Suppressor macrophage treated with lipopolysaccharide for 1 hour (primary cell): ENCODE data around the gene ZNF75A.

Experiments used
- DNase-seq, 3 donors: peaks; one replicate each; pipeline ENCODE4 v3.0.0-alpha.2; 2020 to 2022

Gene ZNF75A

GRCh38 chr16:3289998-3290673 is 15.2 kb upstream of the ZNF75A start:
- DNase-seq = no peak

DNA sequence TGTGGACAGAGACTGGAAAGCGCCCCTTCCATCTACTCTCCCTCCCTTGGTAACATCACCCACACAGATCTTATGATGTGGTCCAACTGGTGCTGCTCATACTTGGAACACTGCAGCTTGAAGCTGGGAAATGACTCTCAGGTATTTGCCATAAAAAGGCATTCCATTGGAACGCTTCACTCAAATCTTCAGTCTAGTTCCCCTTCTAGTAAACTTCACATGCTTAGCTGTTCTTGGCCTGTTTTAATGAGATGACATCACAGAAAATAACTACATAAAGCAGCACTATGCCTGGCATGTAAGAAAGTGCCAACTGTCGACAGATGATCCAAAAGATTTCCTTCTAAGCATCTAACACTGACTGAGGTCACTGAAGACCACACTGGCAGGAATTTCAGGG is 12.7 kb upstream of the ZNF75A start:
- no peak for DNase-seq

GRCh38 chr16:3295209-3295608 is 10.1 kb upstream of the ZNF75A start:
- no peak for DNase-seq

DNA sequence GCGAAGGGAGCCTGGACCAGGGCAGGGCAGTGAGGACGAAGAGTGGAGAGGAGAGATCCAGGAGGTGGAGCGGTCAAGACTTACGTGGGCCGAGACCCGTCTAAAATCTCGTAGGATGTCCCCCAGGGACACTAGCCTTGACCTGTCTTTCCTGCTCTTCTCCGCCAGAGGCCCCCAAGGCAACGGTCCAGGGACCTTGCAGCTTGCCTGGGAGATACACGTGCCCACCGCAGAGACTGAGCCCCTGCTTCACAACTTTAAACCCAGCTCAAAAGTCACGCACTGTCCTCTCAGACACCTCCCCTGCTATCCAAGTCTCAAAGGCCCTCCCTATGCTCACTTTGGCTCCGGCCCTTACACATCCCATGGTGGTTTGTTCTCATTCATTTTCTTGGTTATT is 9.5 kb upstream of the ZNF75A start:
- DNase-seq = no peak

GRCh38 chr16:3304370-3304769 is 927 bp upstream of the ZNF75A start:
- DNase-seq = peak; percentile 11 to 62 (median 51)

GRCh38 chr16:3306078-3306477 is 781 bp downstream of the ZNF75A start:
- DNase-seq = no peak

GRCh38 chr16:3311496-3311895 is 6.2 kb downstream of the ZNF75A start:
- no peak for DNase-seq

- peak in 1 of 3 donors; percentile 5 for DNase-seq
Measured at GRCh38 chr16:3317315-3317999, 12.2 kb downstream of the ZNF75A start.

DNA sequence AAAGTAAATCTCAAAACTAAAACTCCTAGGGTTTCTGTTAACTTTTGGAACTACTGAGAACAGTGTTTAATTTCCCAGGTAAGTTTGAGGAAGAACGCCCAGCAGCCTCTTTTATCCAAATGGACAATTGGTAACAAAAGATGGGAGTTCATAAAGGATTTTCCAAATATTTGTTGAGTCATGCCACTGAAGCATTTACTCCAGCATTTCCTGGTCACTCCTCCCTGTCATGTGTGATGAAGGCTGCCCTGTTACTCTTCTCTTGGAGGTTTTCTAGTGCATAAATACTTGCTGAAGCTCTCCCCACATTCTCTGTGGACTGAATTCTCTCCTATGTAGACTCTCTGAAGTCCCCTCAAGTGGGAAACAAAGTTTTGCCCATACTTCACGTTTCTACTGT is 16.5 kb downstream of the ZNF75A start:
- no peak for DNase-seq

DNA sequence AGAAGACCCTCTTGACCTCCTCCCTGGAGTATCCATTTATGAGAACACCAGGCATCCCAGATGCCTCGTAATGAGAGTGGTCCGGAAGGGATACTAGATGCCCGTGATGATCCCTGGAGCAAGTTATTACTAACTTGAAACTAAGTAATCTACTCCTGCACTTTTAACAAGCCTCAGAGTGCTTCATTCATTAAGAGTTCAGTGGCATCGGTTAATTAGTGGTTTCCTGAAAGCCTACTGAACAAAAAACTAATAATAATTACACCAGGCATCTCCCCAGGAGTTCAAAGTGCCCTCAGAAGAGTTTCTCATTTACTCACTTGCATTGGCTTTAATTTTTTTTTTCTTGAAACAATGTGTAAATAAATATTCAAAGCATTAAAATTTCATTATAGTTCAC is 22.2 kb downstream of the ZNF75A start:
- no peak for DNase-seq

GRCh38 chr16:3328104-3328503 is 22.8 kb downstream of the ZNF75A start:
- DNase-seq = no peak

GRCh38 chr16:3328643-3329042 is 23.3 kb downstream of the ZNF75A start:
- DNase-seq = no peak

DNA sequence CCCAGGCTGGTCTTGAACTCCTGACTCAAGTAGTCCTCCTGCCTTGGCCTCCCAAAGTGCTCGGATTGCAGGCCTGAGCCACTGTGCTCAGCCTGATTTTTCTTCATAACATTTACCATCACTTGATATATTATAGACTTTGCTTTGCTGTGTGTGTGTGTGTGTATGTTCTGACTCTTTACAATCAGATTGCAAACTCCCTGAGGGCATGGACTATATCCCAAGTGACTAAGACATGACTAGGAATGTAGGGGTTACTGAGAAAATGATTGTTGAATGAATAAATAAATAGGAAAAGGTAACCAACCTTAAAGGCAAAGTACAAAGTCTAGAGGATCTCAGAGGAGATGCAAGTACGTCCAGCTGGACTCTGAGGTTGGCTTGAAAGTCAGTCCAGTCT is 40.7 kb downstream of the ZNF75A start:
- no peak for DNase-seq

- DNase-seq = no peak
Measured at GRCh38 chr16:3347586-3347985, 42.3 kb downstream of the ZNF75A start.

DNA sequence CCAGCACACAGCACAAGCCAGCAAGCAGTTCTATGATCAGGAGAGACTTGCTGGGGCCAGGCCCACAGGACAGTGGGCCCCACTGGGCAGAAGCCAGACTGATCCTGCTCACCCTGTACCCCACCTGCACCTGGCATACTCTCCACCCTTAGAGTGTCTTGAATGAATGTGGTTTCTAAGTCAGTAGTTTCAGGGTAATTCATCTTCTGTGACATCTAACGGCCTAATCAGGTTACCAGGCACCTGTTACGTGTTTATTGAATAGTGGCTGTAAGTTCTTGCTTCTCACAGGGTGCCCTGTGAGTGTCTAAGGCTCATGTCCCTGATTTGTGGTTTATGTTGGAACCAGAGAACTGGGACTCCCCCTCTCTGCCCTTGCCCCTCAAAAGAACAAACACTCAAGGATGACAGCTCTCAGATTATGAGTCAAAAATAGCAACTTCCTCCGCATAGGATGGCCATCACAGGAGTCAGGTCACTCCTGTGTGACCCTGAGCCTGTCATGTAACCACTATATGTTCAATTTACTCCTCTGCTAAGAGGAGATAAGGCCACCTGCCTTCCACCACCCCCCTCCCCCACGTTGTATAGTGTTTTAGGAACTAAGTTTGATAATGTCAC is 43.4 kb downstream of the ZNF75A start:
- no peak for DNase-seq

DNA sequence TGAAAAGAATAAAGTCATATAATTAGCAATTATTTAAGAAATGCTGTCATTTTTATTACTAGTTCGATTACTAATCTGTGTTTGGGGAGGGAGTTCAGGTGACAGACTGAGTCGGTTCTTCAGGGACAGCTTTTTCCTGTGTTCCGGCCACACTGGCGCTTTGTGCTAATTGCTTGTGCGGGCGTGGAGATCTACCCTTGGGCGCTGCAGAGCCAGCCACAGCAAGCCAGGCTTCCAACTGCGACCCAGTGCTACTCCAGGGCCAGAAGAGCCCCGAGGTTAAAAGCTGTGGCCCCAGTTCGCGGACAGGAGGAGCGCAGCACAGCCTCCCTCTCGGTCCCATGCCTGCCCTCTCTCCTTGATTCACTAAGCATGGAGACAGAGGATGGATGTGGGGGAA is 43.9 kb downstream of the ZNF75A start:
- no peak for DNase-seq

DNA sequence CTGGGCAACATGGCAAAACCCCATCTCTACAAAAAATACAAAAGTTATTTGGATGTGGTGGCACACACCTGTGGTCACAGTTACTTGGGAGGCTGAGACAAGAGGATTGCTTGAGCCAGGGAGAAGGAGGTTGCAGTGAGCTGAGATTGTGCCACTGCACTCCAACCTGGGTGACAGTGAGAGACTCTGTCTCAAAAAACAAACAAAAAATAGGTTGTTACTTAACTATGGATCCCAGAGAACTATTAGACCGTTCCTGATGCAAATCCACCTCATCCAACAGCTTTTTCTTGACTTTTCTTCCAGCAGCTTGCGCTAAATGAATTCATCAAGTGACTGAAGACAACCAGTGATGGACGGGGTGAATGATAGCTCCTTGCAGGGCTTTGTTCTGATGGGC is 50.3 kb downstream of the ZNF75A start, which contains the start of gene OR2C1:
Gene OR2C1 (plus strand): TSS at position 301 of the 400 bp plus-strand sequence. CDS start 52 bp downstream, at position 353.
- DNase-seq = no peak

DNA sequence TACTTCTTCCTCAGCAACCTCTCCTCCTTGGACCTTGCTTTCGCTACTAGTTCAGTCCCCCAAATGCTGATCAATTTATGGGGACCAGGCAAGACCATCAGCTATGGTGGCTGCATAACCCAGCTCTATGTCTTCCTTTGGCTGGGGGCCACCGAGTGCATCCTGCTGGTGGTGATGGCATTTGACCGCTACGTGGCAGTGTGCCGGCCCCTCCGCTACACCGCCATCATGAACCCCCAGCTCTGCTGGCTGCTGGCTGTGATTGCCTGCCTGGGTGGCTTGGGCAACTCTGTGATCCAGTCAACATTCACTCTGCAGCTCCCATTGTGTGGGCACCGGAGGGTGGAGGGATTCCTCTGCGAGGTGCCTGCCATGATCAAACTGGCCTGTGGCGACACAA is 50.8 kb downstream of the ZNF75A start:
- DNase-seq = no peak

DNA sequence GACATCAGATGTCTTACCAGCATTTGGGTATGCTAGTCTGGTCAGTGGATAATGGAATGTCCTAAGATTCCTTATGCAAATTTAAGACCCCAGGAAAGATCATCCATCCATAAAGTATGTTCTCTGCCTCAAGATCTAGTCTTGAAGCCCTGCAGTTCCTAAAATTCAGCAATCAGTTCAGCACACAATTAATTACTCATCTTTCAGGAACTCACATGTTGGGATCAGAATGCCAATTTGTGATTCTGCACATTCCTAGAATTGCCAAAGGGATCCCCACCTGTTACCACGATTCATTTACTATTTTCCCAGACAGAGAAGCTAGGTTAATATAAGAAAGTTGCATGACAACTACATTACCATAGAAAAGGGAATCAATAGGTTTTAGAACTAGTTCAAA is 53.6 kb downstream of the ZNF75A start:
- DNase-seq = no peak

GRCh38 chr16:3362931-3363330 is 57.6 kb downstream of the ZNF75A start:
- DNase-seq = no peak

GRCh38 chr16:3363793-3364192 is 58.5 kb downstream of the ZNF75A start:
- no peak for DNase-seq

GRCh38 chr16:3364774-3365427 is 59.6 kb downstream of the ZNF75A start:
- DNase-seq = peak; percentile 70 to 80 (median 77)
